SH-SY5Y (cell line): Measurements from ENCODE around the gene PTPRG.

ENCODE experiments used
- GATA2 ChIP-seq: IDR thresholded peaks from 2 replicates; pipeline ENCODE4 v1.6.1; 2011; ENCODE audit warnings: mild to moderate bottlenecking, low read depth, low read length
- GATA3 ChIP-seq: IDR thresholded peaks from 2 replicates; pipeline ENCODE4 v1.6.1; 2011; ENCODE audit warnings: low read depth, mild to moderate bottlenecking, low read length, moderate library complexity

DNA sequence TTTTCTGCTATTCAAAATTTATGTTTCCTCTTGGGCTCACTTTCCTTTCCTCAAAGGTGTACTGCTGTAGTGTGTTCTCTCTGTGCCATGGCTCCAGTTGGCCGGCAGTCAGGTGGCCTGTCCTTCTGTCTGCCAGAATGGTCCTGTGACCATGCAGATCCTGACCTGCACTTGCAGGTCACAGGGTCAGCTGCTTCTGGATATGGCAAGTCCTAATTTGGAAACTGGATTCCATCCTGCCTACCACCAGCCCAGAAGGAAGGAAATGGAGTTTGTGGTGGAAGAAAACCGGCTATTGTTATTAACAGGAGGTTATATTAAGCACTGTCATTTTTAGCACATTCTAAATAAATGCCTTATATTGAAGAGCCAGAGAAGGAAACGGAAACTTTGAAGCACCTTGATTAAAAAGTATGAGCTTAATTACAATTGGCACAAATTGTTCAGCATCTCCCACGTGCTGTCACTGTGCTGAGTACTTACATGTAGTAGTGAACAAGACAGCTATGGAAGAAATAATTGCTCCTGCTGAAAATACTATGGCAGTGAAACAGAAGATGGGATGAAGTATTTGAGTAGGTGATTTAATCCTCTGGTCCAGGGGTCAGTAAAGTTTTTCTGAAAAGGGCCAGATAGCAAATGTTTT lies 362.8 kb downstream of the PTPRG start:
- no peak for TF ChIP-seq GATA2
- no peak for TF ChIP-seq GATA3
